Loucy (cell line): ENCODE data around the gene FHIT.

ENCODE experiments used
- CTCF ChIP-seq: fragments of 200-600 bp; sonication (generic); conservative IDR thresholded peaks from 2 replicates; pipeline ENCODE4 v1.5.1; 2014; ENCODE audit warnings: mild to moderate bottlenecking, antibody characterized with exemption, low read length
- EZH2phosphoT487 ChIP-seq: fragments of 200-600 bp; IDR thresholded peaks from 2 replicates; pipeline ENCODE4 v1.6.1; 2018; ENCODE audit warnings: antibody characterized with exemption, mild to moderate bottlenecking, moderate library complexity, borderline replicate concordance

DNA sequence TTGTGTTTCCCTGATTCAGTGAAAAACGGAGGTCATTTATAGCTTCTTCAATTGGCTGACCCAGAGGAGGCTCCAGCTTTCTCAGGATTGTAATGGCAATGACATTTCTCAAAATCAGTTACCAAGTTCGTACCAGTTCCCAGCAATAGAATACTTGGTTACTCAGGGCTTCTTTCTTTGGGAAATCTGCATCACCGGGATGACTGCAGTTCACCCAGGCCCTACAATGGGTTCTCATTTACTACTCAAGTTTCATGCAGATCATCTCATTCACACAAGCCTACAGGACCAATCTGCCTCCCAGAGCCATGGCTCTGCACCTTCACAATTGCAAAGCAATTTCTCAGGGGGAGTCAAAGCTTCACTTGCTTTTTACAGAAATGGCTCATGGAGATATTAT lies 109.6 kb downstream of the FHIT start:
- no peak for TF ChIP-seq CTCF
- no peak for TF ChIP-seq EZH2phosphoT487
